Activated naive CD4-positive, alpha-beta T cell treated with Interleukin-2 at 50 U/mL for 16 hours (primary cell): ENCODE results near the gene TAOK2.

Source experiments
- DNase-seq: peaks from one replicate; pipeline ENCODE4 v3.0.0-alpha.2; 2020

TAOK2 gene

DNA sequence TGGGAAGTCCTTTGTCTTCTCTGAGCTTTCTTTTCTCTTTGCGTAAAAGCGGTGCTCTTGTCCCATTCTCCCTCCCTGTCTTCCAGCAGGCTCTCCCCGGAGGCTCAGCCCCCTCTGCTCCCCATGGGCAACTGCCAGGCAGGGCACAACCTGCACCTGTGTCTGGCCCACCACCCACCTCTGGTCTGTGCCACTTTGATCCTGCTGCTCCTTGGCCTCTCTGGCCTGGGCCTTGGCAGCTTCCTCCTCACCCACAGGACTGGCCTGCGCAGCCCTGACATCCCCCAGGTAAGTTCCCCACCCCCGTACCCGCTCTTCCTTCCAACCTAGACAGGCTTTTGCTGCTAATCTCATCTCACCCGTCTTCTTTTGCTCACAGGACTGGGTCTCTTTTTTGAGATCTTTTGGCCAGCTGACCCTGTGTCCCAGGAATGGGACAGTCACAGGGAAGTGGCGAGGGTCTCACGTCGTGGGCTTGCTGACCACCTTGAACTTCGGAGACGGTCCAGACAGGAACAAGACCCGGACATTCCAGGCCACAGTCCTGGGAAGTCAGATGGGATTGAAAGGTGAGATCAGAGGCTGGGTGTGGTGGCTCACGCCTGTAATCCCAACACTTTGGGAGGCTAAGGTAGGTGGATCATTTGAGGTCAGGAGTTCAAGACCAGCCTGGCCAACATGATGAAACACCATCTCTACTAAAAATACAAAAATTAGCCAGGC is 10.5 kb upstream of the TAOK2 start:
- no peak for DNase-seq

DNA sequence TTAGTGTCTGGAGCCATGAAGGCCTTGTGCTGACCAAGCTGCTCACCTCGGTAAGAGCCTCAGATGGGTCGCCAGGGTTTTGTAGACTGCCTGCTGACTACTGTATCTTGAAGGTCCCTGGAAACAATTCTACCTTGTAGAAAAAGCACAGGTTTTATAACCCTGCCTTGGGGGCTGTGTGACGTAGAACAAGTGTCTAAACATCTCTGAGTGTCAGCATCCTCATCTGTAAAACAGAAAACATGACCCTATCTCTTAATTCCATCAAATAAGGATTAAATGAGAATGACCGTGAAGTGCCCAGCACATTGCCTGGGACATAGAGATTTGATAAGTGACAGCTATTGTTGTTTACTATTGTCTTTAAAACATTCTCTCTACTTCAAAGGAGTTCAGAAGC is 5.5 kb upstream of the TAOK2 start:
- DNase-seq = no peak

DNA sequence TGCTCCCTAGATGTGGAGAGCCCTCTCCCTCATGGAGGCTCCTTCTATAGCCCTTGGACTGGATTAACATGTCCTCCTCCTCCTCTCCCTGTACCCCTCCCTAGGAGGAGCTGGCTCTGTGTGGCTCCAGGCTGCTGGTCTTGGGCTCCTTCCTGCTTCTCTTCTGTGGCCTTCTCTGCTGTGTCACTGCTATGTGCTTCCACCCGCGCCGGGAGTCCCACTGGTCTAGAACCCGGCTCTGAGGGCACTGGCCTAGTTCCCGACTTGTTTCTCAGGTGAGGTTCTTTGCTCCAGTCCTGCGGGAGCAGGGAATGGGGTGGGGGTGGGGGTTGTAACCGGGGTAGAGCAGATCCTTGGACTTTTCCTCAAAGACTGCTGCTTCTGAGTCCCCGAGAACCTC is 2.4 kb upstream of the TAOK2 start:
- DNase-seq = no peak

DNA sequence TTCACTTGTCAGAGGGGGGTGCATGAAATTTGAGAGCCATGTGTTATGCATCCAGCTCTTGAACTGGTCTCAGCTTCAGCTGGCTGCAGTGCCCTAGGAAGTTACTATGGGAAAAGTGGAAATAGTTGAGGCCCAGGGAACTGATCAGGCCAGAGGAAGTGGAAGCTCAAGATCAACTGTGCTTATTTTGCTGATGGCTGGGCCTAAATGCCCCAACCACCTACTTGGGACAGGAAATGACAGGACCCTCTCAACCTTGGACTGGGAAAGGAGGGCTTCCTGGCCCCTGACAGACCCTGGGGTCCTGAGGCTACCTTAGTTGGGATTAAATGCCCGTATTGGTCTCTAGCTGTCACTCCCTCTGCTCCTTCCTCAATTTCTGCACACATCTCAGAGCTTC is 1.2 kb upstream of the TAOK2 start:
- DNase-seq = no peak

DNA sequence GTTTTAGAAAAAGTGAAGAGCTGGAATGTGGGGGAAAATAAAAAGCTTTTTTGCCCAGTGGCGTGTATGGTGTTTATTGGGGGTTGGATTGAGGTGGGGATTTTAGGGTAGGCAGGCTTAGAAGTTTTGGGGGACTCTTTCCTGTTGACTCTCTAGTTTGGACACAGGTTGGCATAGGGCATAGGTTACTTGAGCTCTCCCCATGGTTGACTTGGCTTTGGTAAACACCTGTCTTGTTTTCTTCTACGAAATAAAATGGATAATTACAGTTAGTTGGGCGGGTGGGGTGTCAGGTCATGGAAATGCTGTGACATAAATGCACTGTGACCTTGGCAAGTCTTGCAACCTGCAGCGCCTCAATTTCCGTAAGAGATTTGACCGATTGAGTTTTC is 680 bp upstream of the TAOK2 start:
- no peak for DNase-seq

DNA sequence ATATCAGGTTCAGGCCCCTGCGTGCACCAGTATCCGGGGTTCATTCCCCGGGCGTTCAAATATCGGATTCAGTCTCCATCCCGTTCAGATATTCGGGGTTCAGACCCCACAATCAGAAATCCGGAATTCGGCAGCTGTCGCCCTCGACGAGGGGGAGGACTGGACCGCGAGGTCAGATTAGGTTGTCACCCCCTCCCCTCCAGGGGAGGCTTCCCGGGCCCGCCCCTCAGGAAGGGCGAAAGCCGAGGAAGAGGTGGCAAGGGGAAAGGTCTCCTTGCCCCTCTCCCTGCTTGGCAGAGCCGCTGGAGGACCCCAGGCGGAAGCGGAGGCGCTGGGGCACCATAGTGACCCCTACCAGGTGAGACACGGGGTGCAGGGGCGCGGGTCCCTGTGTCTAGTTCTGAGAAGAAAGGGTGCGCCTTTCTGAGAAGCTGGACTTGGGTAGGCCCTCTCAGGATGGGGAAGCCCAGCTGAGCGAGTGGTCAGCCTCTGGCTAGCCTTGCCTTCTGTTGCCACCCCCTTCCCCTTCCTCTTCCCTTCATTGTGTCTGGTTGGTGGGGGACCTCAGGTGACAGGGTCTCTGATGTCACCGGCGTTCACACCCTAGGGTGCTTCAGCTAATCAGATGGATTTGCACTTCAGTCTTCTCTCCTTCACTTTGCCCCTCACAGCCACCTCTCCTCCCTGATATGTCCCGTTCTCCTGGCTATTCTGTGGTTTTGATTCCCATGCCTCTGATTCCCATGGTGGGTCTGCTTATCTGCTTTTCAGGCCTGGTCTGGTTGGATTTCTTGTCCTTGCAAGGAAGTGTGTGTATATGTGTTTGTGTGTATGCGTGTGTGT is 844 bp downstream of the TAOK2 start:
- DNase-seq = peak; percentile 10

DNA sequence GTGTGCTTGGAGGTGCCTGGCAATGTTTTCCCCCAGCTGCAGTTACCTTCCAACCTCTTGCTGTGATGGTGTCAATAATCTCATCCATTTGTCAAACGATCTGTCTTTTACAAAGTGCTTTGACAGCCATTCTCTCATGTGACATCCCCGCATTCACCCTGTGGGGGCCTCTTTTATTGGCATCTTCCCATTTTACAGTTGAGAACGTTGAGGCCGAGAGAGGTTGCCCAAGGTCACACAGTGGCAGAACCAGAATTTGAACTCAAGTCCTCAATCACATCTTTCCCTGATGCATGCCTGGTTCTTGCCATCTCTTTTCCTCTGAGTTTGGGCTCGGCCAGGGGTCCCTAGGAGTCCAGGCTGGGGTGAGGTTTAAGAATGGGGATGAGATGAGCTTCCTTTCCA is 1.5 kb downstream of the TAOK2 start:
- no peak for DNase-seq

DNA sequence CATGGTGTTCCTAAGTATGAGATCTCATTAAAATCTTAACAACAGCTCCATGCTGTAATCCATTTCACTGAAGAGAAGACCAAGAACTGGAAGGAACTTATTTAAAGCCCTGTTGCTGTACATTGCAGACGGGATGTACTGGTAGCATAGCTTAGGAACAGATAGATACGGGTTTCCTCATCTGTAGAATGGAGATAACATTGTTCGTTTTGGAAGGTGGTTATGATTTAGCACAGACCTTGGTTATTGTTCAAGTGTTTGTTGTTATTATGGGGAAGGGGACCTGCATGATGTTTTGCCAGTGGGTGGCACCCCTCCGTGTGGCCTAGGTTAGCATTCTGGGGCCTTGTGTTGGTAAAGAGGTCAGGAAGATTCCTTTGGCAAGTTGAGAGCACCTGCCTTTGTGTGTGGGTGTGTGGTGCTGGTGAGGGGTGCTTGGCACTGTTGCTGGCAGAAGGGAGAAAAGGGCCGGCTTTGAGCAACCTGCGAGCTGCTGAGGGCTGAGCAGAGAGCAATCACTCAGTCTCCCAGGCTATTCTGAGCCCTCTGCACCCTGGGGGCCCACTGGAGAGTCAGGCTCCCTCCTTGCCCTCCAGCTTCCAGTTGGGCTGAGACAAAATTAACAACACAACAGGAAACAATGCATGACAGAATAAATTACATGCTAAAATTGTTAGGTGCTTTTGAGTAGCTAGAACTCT is 2.3 kb downstream of the TAOK2 start:
- DNase-seq = no peak

DNA sequence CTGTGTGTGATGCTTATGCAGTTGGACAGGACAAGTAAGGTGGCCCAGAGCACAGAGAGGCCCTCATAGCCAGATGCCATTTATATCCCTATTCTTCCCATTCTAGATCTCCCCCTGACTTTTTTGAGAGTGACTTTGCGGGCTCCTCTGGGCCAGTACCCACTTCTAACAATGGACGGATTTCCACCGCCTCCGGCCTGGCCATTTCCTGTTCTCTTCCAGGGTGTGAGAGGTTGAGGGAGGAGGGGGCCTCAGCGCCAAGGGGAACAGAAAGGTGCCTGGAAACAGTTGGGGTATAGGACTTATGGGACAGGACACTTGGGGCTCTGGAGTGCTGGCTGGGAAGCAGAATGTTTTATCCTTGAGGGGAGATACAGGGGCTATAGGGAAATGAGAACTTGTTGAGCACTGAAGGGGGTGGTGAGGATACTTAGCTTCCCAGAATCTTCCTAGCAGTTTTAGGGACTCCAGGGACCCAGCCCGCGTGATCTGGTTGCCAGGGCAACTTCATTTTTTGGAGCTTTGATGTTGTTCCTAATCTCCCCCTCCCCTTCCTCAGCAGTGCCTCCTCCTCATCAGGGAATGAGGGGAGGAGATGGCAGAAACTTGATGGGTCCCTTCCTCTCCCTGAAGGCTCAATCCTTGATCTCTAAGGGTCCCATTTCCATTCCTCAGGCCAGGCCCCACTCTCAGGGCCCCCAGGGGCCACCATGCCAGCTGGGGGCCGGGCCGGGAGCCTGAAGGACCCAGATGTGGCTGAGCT is 3.6 kb downstream of the TAOK2 start:
- DNase-seq = no peak

DNA sequence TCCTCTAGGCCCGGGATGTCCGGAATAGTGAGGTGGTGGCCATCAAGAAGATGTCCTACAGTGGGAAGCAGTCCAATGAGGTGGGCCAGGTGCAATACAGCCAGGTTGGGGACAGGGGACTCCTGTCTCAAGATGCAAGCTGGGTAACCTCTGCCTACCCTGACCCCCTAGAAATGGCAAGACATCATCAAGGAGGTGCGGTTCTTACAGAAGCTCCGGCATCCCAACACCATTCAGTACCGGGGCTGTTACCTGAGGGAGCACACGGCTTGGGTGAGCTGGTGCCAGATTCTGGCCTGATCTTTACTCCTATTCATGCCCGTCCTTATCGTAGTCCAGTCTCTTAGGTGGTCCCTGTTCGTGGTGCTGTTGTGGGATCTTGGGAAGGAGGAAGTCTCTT is 4.4 kb downstream of the TAOK2 start:
- no peak for DNase-seq

DNA sequence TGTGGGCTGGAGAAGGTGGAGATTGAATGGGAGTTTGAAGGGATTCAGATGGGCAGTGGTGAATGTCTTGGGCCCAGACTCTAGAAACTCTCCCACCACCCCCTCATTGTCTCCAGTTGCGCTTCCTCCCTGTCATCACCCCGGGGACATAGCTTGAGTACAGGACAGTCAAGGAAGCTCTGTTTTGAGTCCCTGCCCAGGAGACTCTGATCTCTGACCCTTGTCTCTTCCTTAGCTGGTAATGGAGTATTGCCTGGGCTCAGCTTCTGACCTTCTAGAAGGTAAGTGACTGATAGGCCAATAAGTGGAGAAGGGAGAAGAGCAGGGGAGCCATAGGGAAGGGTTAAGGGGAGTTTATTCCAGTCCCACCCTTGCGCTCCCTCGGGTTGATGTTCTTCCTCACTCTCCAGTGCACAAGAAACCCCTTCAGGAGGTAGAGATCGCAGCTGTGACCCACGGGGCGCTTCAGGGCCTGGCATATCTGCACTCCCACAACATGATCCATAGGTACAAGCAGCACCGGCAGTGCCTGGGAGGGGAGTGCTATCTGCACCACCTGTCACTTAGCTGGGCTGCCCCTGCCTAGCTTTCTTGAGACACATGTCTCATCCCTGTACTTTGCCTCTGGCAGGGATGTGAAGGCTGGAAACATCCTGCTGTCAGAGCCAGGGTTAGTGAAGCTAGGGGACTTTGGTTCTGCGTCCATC is 5.0 kb downstream of the TAOK2 start:
- no peak for DNase-seq

DNA sequence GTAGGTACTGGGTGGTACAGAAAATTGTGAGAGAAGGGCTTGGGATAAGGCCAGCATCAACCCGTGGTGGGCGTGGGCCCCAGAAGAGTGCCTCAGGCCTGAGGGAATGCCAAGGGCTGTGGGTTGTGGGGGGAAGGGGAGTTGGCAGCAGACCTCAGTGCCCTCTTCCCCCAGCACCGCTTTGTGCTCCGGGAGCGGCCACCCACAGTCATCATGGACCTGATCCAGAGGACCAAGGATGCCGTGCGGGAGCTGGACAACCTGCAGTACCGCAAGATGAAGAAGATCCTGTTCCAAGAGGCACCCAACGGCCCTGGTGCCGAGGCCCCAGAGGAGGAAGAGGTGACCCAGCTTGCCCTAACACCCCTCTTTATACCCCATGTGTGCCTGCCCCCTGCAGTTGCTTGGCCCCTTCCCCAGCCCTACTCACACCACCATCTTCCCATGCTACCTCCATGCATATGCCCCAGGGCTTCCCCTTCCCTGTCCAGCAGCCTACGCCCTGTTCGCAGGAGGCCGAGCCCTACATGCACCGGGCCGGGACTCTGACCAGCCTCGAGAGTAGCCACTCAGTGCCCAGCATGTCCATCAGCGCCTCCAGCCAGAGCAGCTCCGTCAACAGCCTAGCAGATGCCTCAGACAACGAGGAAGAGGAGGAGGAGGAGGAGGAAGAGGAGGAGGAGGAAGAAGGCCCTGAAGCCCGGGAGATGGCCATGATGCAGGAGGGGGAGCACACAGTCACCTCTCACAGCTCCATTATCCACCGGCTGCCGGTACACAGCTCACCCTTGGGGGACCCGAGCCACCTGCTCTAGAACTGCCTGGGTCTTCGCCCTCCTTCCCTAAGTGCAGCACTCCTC is 9.1 kb downstream of the TAOK2 start:
- DNase-seq = no peak

DNA sequence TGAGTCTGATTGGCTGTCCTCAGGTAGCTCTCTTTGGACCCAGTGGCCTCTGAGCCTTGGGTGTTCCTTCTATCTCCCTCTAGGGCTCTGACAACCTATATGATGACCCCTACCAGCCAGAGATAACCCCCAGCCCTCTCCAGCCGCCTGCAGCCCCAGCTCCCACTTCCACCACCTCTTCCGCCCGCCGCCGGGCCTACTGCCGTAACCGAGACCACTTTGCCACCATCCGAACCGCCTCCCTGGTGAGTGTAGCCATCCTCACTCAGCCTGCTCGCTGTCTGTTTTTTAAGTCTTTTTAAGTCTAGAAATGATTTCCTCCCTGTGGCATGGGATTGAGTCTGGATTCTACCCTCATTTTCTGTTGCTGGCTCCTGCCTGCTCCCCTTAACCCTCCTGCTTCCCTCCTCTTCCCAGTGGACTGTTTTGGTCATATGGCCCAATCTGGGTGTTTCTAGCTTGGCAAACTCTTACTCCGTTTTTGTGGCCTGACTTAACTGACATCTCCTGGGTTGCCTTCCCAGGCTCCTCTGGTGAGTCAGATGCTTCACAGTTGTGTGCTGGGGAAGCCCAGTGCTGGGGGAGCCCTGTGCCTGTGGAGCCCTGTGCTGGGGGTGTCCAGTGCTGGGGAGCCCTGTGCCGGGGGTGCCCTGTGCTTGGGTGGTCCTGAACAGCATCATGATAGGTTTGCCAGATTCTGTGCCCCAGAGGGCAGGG is 9.9 kb downstream of the TAOK2 start:
- DNase-seq = no peak

DNA sequence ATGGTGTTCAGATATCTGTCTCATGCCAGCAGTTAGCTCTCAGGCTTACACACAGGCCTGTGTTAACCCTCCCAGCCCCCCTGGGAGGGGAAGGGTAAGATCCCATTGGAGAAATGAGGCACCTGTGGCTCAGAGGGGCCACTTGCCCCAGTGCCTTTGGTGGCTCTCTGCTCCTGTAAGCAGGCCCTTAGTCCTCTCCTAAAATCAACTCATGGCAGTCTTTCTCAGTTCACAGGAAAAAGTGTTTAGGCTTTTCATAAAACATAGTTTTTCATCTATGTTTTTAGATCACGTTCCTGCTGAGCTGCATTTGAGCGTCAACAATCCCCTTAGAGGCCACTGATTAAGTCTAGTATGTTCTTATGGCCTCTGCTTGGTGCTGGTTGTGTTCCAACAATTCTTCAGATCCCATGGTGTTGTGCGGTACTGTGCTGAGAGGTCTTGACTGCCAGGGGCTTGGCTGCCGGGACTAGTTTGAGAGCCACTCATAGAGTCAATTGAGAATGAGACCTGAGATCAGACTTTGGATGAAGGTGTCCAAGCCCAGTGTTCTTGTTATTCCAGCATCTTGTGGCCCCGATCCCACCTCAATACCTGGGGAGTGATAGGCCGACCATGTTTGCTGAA is 10.6 kb downstream of the TAOK2 start:
- DNase-seq = no peak

DNA sequence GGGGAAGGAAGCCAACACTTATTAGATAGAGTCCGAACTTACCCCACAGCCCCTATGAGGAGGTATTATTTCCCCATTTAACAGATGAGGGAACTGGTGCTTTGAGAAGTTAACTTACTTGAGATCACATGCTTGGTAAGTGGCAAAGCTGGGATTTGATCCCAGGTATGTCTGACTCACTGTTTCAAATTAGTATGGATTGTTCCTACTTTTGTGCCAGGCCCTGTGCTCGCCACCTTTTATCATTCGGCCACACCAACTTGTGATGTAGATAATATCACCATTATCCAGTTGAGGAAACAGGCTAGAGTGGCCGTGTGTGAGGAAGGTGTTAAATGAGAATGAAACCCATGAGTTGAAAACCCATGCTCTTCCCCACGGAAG is 11.1 kb downstream of the TAOK2 start:
- no peak for DNase-seq

DNA sequence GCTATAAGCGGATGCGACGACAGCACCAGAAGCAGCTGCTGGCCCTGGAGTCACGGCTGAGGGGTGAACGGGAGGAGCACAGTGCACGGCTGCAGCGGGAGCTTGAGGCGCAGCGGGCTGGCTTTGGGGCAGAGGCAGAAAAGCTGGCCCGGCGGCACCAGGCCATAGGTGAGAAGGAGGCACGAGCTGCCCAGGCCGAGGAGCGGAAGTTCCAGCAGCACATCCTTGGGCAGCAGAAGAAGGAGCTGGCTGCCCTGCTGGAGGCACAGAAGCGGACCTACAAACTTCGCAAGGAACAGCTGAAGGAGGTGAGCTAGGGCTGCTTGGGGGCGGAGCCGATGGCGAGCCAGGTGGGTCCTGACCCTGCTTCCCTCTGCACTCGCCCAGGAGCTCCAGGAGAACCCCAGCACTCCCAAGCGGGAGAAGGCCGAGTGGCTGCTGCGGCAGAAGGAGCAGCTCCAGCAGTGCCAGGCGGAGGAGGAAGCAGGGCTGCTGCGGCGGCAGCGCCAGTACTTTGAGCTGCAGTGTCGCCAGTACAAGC is 11.7 kb downstream of the TAOK2 start:
- no peak for DNase-seq

DNA sequence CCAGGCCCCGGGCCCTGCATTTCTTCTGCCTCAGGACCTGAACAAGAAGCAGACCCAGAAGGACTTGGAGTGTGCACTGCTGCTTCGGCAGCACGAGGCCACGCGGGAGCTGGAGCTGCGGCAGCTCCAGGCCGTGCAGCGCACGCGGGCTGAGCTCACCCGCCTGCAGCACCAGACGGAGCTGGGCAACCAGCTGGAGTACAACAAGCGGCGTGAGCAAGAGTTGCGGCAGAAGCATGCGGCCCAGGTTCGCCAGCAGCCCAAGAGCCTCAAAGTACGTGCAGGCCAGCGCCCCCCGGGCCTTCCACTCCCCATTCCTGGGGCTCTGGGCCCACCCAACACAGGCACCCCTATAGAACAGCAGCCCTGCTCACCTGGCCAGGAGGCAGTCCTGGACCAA is 12.6 kb downstream of the TAOK2 start:
- DNase-seq = no peak

DNA sequence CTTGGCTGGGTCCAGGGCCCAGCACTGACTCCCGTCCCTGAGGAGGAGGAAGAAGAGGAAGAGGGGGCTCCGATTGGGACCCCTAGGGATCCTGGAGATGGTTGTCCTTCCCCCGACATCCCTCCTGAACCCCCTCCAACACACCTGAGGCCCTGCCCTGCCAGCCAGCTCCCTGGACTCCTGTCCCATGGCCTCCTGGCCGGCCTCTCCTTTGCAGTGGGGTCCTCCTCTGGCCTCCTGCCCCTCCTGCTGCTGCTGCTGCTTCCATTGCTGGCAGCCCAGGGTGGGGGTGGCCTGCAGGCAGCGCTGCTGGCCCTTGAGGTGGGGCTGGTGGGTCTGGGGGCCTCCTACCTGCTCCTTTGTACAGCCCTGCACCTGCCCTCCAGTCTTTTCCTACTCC is 13.3 kb downstream of the TAOK2 start:
- DNase-seq = no peak

DNA sequence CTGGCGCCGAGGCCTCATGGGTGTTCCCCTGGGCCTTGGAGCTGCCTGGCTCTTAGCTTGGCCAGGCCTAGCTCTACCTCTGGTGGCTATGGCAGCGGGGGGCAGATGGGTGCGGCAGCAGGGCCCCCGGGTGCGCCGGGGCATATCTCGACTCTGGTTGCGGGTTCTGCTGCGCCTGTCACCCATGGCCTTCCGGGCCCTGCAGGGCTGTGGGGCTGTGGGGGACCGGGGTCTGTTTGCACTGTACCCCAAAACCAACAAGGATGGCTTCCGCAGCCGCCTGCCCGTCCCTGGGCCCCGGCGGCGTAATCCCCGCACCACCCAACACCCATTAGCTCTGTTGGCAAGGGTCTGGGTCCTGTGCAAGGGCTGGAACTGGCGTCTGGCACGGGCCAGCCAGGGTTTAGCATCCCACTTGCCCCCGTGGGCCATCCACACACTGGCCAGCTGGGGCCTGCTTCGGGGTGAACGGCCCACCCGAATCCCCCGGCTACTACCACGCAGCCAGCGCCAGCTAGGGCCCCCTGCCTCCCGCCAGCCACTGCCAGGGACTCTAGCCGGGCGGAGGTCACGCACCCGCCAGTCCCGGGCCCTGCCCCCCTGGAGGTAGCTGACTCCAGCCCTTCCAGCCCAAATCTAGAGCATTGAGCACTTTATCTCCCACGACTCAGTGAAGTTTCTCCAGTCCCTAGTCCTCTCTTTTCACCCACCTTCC is 13.9 kb downstream of the TAOK2 start:
- no peak for DNase-seq
